Measurements from ENCODE around the gene SEMA6A. TPM values are rescaled to one million over a fixed set of nuclear protein-coding genes. Genes with fewer than 3 reads are reported as not detected.
A peak's percentile ranks its signal among the peaks of the same experiment; 100 is the strongest.

Gene SEMA6A
- total and polyA plus RNA-seq, 4 donors: 3.7 to 11.4 (median 5.6) TPM

- H3K9me3 ChIP-seq (ENCODE audit: control insufficient read depth in 4 of 4, low read length in 3 of 4): no peaks in the 10 kb centered on the region
- H3K4me1 ChIP-seq (ENCODE audit: control insufficient read depth in 4 of 4, insufficient read depth in 4 of 4, low read length in 3 of 4): no peaks in the 10 kb centered on the region
- H3K9ac ChIP-seq (ENCODE audit: low read depth in 1 of 2, low read length in 2 of 2): no peak overlapping the region
- no peaks in the 10 kb centered on the region for H3K36me3 ChIP-seq (ENCODE audit: control insufficient read depth in 4 of 4, insufficient read depth in 3 of 4, low read depth in 1 of 4, low read length in 3 of 4)
- no peak overlapping the region for H3K27ac ChIP-seq (ENCODE audit: low read depth in 1 of 2, low read length in 2 of 2)
- DNase-seq (ENCODE audit: low spot score): no peak
- H3K27me3 ChIP-seq (ENCODE audit: control insufficient read depth in 4 of 4, insufficient read depth in 4 of 4, low read length in 3 of 4): no peaks in the 10 kb centered on the region
- TF ChIP-seq GABPA (IDR thresholded peaks at IDR 0.05 in 1 of 2, conservative IDR thresholded peaks at IDR 0.05 in 1 of 2) (no peak), SP1 (IDR thresholded peaks at IDR 0.05) (no peak)
- WGBS: 82% methylated on average over 4 of the region's 4 CpGs
- no peak overlapping the region for H3K4me3 ChIP-seq (ENCODE audit: low read depth in 1 of 3, low read length in 3 of 3)
Measured at GRCh38 chr5:116559673-116560164, 14.9 kb downstream of the SEMA6A start.

- Histone ChIP-seq H3K9me3 (ENCODE audit: control insufficient read depth in 4 of 4, low read length in 3 of 4) (no peaks in the 10 kb centered on the region), H3K9ac (ENCODE audit: low read depth in 1 of 2, low read length in 2 of 2) (no peak overlapping the region), H3K36me3 (ENCODE audit: control insufficient read depth in 4 of 4, insufficient read depth in 3 of 4, low read depth in 1 of 4, low read length in 3 of 4) (no peaks in the 10 kb centered on the region), H3K4me1 (ENCODE audit: control insufficient read depth in 4 of 4, insufficient read depth in 4 of 4, low read length in 3 of 4) (no peaks in the 10 kb centered on the region), H3K27me3 (ENCODE audit: control insufficient read depth in 4 of 4, insufficient read depth in 4 of 4, low read length in 3 of 4) (no peaks in the 10 kb centered on the region), H3K27ac (ENCODE audit: low read depth in 1 of 2, low read length in 2 of 2) (no peak overlapping the region), H3K4me3 (ENCODE audit: low read depth in 1 of 3, low read length in 3 of 3) (no peak overlapping the region)
- TF ChIP-seq ATF3 (IDR thresholded peaks at IDR 0.05) (no peak), JUND (IDR thresholded peaks at IDR 0.05) (no peak)
- WGBS: 79% methylated on average over 16 of the region's 16 CpGs
- no peak for DNase-seq (ENCODE audit: low spot score)
Measured at GRCh38 chr5:116559239-116559638, 15.4 kb downstream of the SEMA6A start.

GRCh38 chr5:116557669-116558271 lies 16.9 kb downstream of the SEMA6A start:
- Histone ChIP-seq H3K9me3 (ENCODE audit: control insufficient read depth in 4 of 4, low read length in 3 of 4) (no peaks in the 10 kb centered on the region), H3K27me3 (ENCODE audit: control insufficient read depth in 4 of 4, insufficient read depth in 4 of 4, low read length in 3 of 4) (no peaks in the 10 kb centered on the region), H3K27ac (ENCODE audit: low read depth in 1 of 2, low read length in 2 of 2) (no peak overlapping the region), H3K9ac (ENCODE audit: low read depth in 1 of 2, low read length in 2 of 2) (no peak overlapping the region), H3K36me3 (ENCODE audit: control insufficient read depth in 4 of 4, insufficient read depth in 3 of 4, low read depth in 1 of 4, low read length in 3 of 4) (no peaks in the 10 kb centered on the region), H3K4me1 (ENCODE audit: control insufficient read depth in 4 of 4, insufficient read depth in 4 of 4, low read length in 3 of 4) (no peaks in the 10 kb centered on the region), H3K4me3 (ENCODE audit: low read depth in 1 of 3, low read length in 3 of 3) (no peak overlapping the region)
- no peak for DNase-seq (ENCODE audit: low spot score)
- WGBS: 14% methylated on average over 5 of the region's 5 CpGs
- no peak for TF ChIP-seq MAX (IDR thresholded peaks at IDR 0.05)
- TF ChIP-seq TAF1 (conservative IDR thresholded peaks at IDR 0.05): no peak
- no peak for TF ChIP-seq FOXA2 (IDR thresholded peaks at IDR 0.05)
- TF ChIP-seq EGR1 (IDR thresholded peaks at IDR 0.05; ENCODE audit: low read depth in 2 of 2): no peak
- peak; percentile 73 to 80 for TF ChIP-seq RAD21 (IDR thresholded peaks at IDR 0.05)
- no peak for TF ChIP-seq ATF3 (IDR thresholded peaks at IDR 0.05)
- TF ChIP-seq JUND (IDR thresholded peaks at IDR 0.05): no peak
- TF ChIP-seq YY1 (IDR thresholded peaks at IDR 0.05): no peak
- TF ChIP-seq HNF4G (IDR thresholded peaks at IDR 0.05): no peak
- no peak for TF ChIP-seq SP1 (IDR thresholded peaks at IDR 0.05)
- no peak for TF ChIP-seq REST (IDR thresholded peaks at IDR 0.05)
- TF ChIP-seq NR2F2 (IDR thresholded peaks at IDR 0.05): no peak
- TF ChIP-seq GABPA (IDR thresholded peaks at IDR 0.05 in 1 of 2, conservative IDR thresholded peaks at IDR 0.05 in 1 of 2): no peak
- peak; percentile 54 for TF ChIP-seq CTCF (IDR thresholded peaks at IDR 0.05; ENCODE audit: low read depth, low read length, missing input control)
- TF ChIP-seq ZBTB33 (IDR thresholded peaks at IDR 0.05): no peak
- no peak for TF ChIP-seq HNF4A (conservative IDR thresholded peaks at IDR 0.05)
- TF ChIP-seq FOXA1 (IDR thresholded peaks at IDR 0.05): no peak
- no peak for TF ChIP-seq RXRA (IDR thresholded peaks at IDR 0.05)

Data from liver (tissue), 9 donors.